ENCODE measurements around the gene GFPT1.

DNA sequence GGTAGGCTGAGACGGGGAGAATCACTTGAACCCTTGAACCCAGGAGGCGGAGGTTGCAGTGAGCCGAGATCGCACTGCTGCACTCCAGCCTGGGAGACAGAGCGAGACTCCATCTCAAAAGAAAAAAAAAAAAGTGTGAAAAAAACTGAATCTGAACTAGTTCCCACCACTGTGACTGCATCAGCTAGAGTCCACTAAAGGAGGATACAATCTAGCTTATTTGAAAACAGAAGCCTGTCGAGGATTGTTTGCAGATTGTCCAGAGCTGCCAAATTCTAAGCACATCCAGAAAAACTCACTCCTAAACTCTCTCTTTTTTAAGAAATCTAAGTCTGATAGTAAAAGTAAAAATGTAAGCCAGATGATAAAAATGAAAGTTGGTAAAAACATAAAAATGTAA, 10.6 kb downstream of the GFPT1 start:
- TF ChIP-seq, protein P1, sequence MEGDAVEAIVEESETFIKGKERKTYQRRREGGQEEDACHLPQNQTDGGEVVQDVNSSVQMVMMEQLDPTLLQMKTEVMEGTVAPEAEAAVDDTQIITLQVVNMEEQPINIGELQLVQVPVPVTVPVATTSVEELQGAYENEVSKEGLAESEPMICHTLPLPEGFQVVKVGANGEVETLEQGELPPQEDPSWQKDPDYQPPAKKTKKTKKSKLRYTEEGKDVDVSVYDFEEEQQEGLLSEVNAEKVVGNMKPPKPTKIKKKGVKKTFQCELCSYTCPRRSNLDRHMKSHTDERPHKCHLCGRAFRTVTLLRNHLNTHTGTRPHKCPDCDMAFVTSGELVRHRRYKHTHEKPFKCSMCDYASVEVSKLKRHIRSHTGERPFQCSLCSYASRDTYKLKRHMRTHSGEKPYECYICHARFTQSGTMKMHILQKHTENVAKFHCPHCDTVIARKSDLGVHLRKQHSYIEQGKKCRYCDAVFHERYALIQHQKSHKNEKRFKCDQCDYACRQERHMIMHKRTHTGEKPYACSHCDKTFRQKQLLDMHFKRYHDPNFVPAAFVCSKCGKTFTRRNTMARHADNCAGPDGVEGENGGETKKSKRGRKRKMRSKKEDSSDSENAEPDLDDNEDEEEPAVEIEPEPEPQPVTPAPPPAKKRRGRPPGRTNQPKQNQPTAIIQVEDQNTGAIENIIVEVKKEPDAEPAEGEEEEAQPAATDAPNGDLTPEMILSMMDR (IDR thresholded peaks at IDR 0.05; ENCODE audit: poor library complexity) = no peak
- TF ChIP-seq EZH2phosphoT487 (IDR thresholded peaks at IDR 0.05; ENCODE audit: low read depth, severe bottlenecking, unreplicated experiment) = no peak

All from hepatocyte (in vitro differentiated cells).